Smooth muscle cell (in vitro differentiated cells): ENCODE measurements around the gene ATG9A. TPM values are rescaled to one million over a fixed set of nuclear protein-coding genes. Genes with fewer than 3 reads are reported as not detected.

ENCODE experiments used
- DNase-seq: peaks from one replicate; lab custom pipeline; 2025; ENCODE audit not compliant: unreplicated experiment; lab: John Stamatoyannopoulos, UW
- H2AFZ ChIP-seq: fragments of 200-600 bp; sonication (generic); 2 replicates; pipeline ENCODE4 v1.6.0; 2016; ENCODE audit warnings: antibody characterized with exemption, low read depth, mild to moderate bottlenecking
- H3F3A ChIP-seq: fragments of 200-600 bp; sonication (generic); 2 replicates; pipeline ENCODE4 v1.6.0; 2017; ENCODE audit warnings: antibody characterized with exemption, low read depth
- H3K27ac ChIP-seq: fragments of 200-600 bp; sonication (generic); 2 replicates; pipeline ENCODE4 v1.5.1; 2016; ENCODE audit warnings: low read depth, mild to moderate bottlenecking
- H3K27me3 ChIP-seq: fragments of 200-600 bp; sonication (generic); 2 replicates; pipeline ENCODE4 v1.6.1; 2016; ENCODE audit warnings: low read depth, mild to moderate bottlenecking
- H3K36me3 ChIP-seq: fragments of 200-600 bp; sonication (generic); 2 replicates; pipeline ENCODE4 v1.5.1; 2016; ENCODE audit warnings: low read depth
- H3K4me1 ChIP-seq: fragments of 200-600 bp; sonication (generic); 2 replicates; pipeline ENCODE4 v1.5.1; 2016; ENCODE audit warnings: low read depth
- H3K4me2 ChIP-seq: fragments of 200-600 bp; sonication (generic); 2 replicates; pipeline ENCODE4 v1.6.0; 2016; ENCODE audit warnings: mild to moderate bottlenecking
- H3K4me3 ChIP-seq: fragments of 200-600 bp; sonication (generic); 2 replicates; pipeline ENCODE4 v1.5.1; 2016; ENCODE audit warnings: mild to moderate bottlenecking
- H3K79me2 ChIP-seq: fragments of 200-600 bp; sonication (generic); 2 replicates; pipeline ENCODE4 v1.6.0; 2016; ENCODE audit warnings: low read depth, mild to moderate bottlenecking
- H3K9ac ChIP-seq: fragments of 200-600 bp; sonication (generic); 2 replicates; pipeline ENCODE4 v1.6.0; 2016; ENCODE audit warnings: low read depth
- H3K9me3 ChIP-seq: fragments of 200-600 bp; sonication (generic); replicated peaks from 2 replicates; pipeline ENCODE4 v1.5.1; 2016; ENCODE audit warnings: low read depth
- H4K20me1 ChIP-seq: fragments of 200-600 bp; sonication (generic); 2 replicates; pipeline ENCODE4 v1.6.0; 2016; ENCODE audit warnings: low read depth
- CTCF ChIP-seq: fragments of 200-600 bp; sonication (generic); IDR thresholded peaks from 2 replicates; pipeline ENCODE4 v1.5.1; 2017; ENCODE audit warnings: borderline replicate concordance, mild to moderate bottlenecking, antibody characterized with exemption; ENCODE audit not compliant: insufficient read depth, poor library complexity, severe bottlenecking
- WGBS: methylation state at CpG from one replicate; pipeline ENCODE4 v1.1.7; 2016; ENCODE audit warnings: low lambda C conversion rate; 5-methylcytosine and 5-hydroxymethylcytosine counted together
- polyA plus RNA-seq: library from polyadenylated mRNA; unstranded; fragments of >200 nt; fragmentation: Nextera tagmentation; extraction: Ambion mirVana; gene quantifications from 2 replicates; pipeline ENCODE4 v1.2.1, GENCODE V29; 2016
- total RNA-seq: library from RNA; depleted of rRNA; stranded (reverse); fragments of >200 nt; gene quantifications from 2 replicates; pipeline ENCODE4 v1.2.3, GENCODE V29; 2014

The ATG9A gene
- total and polyA plus RNA-seq, 2 experiments from 2014 or later = 58.1 to 61.6 TPM

- H3K36me3 ChIP-seq = no peaks in the 10 kb centered on the region
- H4K20me1 ChIP-seq = peaks cover 2% of the 10 kb centered on the region
- H3K4me3 ChIP-seq = no peak overlapping the region
- WGBS = 97% methylated on average over 2 of the region's 2 CpGs
- no peaks in the 10 kb centered on the region for H3K27me3 ChIP-seq
- DNase-seq = no peak
- H3K4me2 ChIP-seq = no peak overlapping the region
- H3K9ac ChIP-seq = no peak overlapping the region
- peaks cover 6% of the 10 kb centered on the region for H3K79me2 ChIP-seq
- H2AFZ ChIP-seq = no peak overlapping the region
- H3F3A ChIP-seq = no peaks in the 10 kb centered on the region
- no peaks in the 10 kb centered on the region for H3K4me1 ChIP-seq
- H3K9me3 ChIP-seq = no peaks in the 10 kb centered on the region
- no peak for TF ChIP-seq CTCF
- H3K27ac ChIP-seq = no peak overlapping the region
These were observed 45.3 kb downstream of the ATG9A start for GRCh38 chr2:219184121-219184520.

GRCh38 chr2:219183151-219183772 lies 46.2 kb downstream of the ATG9A start:
- Histone ChIP-seq H3K79me2 (peaks cover 14% of the 10 kb centered on the region), H3K9me3 (no peaks in the 10 kb centered on the region), H3F3A (no peaks in the 10 kb centered on the region), H3K27ac (no peak overlapping the region), H3K27me3 (no peaks in the 10 kb centered on the region), H2AFZ (no peak overlapping the region), H3K4me3 (no peak overlapping the region), H4K20me1 (peaks cover 7% of the 10 kb centered on the region), H3K4me1 (no peaks in the 10 kb centered on the region), H3K9ac (no peak overlapping the region), H3K36me3 (no peaks in the 10 kb centered on the region), H3K4me2 (no peak overlapping the region)
- DNase-seq = no peak
- TF ChIP-seq CTCF = no peak
- 96% methylated on average over 6 of the region's 6 CpGs for WGBS

GRCh38 chr2:219182331-219183150 lies 46.9 kb downstream of the ATG9A start:
- Histone ChIP-seq H3K4me2 (no peak overlapping the region), H3K36me3 (no peaks in the 10 kb centered on the region), H3K9ac (no peak overlapping the region), H4K20me1 (peaks cover 7% of the 10 kb centered on the region), H3K27me3 (no peaks in the 10 kb centered on the region), H2AFZ (no peak overlapping the region), H3K27ac (no peak overlapping the region), H3K4me3 (no peak overlapping the region), H3F3A (no peaks in the 10 kb centered on the region), H3K79me2 (peaks cover 14% of the 10 kb centered on the region), H3K9me3 (no peaks in the 10 kb centered on the region), H3K4me1 (no peaks in the 10 kb centered on the region)
- no peak for DNase-seq
- TF ChIP-seq CTCF = no peak
- 93% methylated on average over 8 of the region's 8 CpGs for WGBS
